Endothelial cell (in vitro differentiated cells): ENCODE measurements around the gene SUFU. TPM values are rescaled to one million over a fixed set of nuclear protein-coding genes. Genes with fewer than 3 reads are reported as not detected.

Experiments
- DNase-seq: peaks from one replicate; pipeline ENCODE4 v3.0.0; 2021; ENCODE audit warnings: low spot score
- H3K27ac Mint-ChIP-seq: one replicate; pipeline ENCODE4 v1.8.0; 2021; ENCODE audit warnings: mixed read lengths, inconsistent platforms; ENCODE audit not compliant: unreplicated experiment
- H3K27me3 Mint-ChIP-seq: one replicate; pipeline ENCODE4 v1.8.0; 2021; ENCODE audit warnings: mild to moderate bottlenecking, moderate library complexity, mixed read lengths, inconsistent platforms; ENCODE audit not compliant: unreplicated experiment
- H3K36me3 Mint-ChIP-seq: one replicate; pipeline ENCODE4 v1.8.0; 2021; ENCODE audit warnings: mild to moderate bottlenecking, low read depth, mixed read lengths, inconsistent platforms; ENCODE audit not compliant: unreplicated experiment
- H3K4me1 Mint-ChIP-seq: one replicate; pipeline ENCODE4 v1.8.0; 2021; ENCODE audit warnings: mild to moderate bottlenecking, mixed read lengths, inconsistent platforms; ENCODE audit not compliant: unreplicated experiment
- H3K4me3 Mint-ChIP-seq: one replicate; pipeline ENCODE4 v1.8.0; 2021; ENCODE audit warnings: mild to moderate bottlenecking, mixed read lengths, inconsistent platforms; ENCODE audit not compliant: unreplicated experiment
- H3K9me3 Mint-ChIP-seq: one replicate; pipeline ENCODE4 v1.8.0; 2021; ENCODE audit warnings: mixed read lengths, inconsistent platforms; ENCODE audit not compliant: unreplicated experiment
- CTCF ChIP-seq: fragments of 200-600 bp; sonication (generic); IDR thresholded peaks from one replicate; pipeline ENCODE4 v1.5.0; 2021; ENCODE audit warnings: antibody characterized with exemption; ENCODE audit not compliant: unreplicated experiment
- total RNA-seq: library from RNA; stranded (reverse); fragmentation: NEBNext Ultra II Directional; extraction: Animal tissue kit (Norgen Biotek cat#: 25700); gene quantifications from one replicate; pipeline ENCODE4 v1.2.1, GENCODE V29; 2021; ENCODE audit not compliant: unreplicated experiment

Gene SUFU
- total RNA-seq, 1 donor from 2014 or later: 44.4 TPM

DNA sequence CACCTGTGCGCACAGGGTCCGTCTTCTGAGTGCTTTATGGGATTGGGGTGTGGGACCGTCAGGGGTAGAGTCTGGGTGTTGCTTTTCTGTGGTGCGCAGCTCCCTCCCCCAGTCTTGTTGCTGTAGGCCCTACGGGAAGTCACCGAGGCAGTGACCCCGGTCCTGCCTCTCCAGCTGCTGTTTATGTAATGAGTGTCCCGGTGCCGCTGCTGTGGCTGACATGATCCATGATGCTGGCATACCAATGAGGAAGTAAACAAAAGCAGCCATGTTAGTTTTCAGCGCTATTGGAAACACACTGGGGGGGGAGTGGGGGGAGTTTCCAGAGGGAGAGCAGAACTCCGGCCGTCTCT lies 141.6 kb downstream of the SUFU start:
- H3K4me1 Mint-ChIP-seq: peaks cover 44% of the 10 kb centered on the region
- peaks cover 27% of the 10 kb centered on the region for H3K27me3 Mint-ChIP-seq
- H3K27ac Mint-ChIP-seq: peak overlapping the region; percentile 80

GRCh38 chr10:102645741-102646609 lies 142.2 kb downstream of the SUFU start:
- Mint-ChIP-seq H3K27me3 (peaks cover 29% of the 10 kb centered on the region), H3K9me3 (no peaks in the 10 kb centered on the region), H3K36me3 (peaks cover 49% of the 10 kb centered on the region), H3K27ac (peak overlapping the region; percentile 96), H3K4me1 (peaks cover 49% of the 10 kb centered on the region), H3K4me3 (peak overlapping the region; percentile 100)
- no peak for TF ChIP-seq CTCF
- no peak for DNase-seq

More for the DNA sequence above, 141.6 kb downstream of the SUFU start:
- DNase-seq: no peak
- no peaks in the 10 kb centered on the region for H3K9me3 Mint-ChIP-seq
- peak overlapping the region; percentile 100 for H3K4me3 Mint-ChIP-seq
- TF ChIP-seq CTCF: peak; percentile 4
- H3K36me3 Mint-ChIP-seq: peaks cover 49% of the 10 kb centered on the region

DNA sequence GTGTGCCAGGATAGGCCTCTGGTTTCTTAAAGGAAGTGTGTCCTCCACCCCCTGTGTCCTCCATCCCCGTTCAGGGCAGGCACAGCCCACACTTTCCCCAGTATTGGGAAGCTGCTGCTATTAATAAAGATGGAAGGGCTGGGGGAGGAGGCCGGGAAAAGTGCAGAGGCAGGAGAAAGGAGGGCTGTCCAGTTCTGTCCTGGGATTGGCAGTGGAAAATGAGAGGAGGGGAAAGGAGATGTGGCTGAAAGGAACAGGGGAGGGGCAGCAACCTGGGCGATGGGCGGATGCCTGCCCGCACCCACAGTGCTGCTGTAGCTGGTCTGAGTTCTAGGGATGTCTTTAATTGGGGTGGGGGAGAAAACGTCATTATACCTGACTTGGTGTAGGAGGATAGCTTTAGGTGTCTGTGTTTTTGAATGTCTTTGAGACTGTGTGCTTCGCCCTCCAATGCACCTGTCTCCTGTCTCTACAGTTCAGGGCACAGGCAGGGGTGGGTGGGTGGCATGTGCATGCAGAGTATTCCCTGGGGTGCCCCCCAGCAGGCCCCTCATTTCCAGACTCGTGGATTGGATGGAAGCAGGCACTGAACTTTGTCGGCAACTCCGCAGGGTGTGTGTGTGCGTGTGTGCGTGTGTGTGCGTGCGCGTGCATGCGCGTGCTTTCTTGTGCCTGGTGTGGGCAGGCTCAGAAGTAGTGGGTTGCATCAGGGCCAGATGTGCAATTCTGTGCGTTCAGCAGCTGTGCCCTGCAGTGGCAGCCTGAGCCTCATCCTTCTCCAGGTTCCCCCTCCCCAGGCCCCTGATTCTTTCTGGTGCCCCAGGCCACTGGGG lies 143.1 kb downstream of the SUFU start:
- Mint-ChIP-seq H3K4me3 (peak overlapping the region; percentile 100), H3K27ac (peak overlapping the region; percentile 96), H3K9me3 (no peaks in the 10 kb centered on the region), H3K27me3 (peaks cover 27% of the 10 kb centered on the region), H3K4me1 (peaks cover 49% of the 10 kb centered on the region), H3K36me3 (peaks cover 45% of the 10 kb centered on the region)
- TF ChIP-seq CTCF: no peak
- no peak for DNase-seq

GRCh38 chr10:102647443-102648268 lies 143.9 kb downstream of the SUFU start:
- peak overlapping the region; percentile 100 for H3K4me3 Mint-ChIP-seq

More at GRCh38 chr10:102647443-102648268, 143.9 kb downstream of the SUFU start:
- no peaks in the 10 kb centered on the region for H3K9me3 Mint-ChIP-seq
- TF ChIP-seq CTCF: no peak
- H3K36me3 Mint-ChIP-seq: peaks cover 51% of the 10 kb centered on the region
- peaks cover 54% of the 10 kb centered on the region for H3K4me1 Mint-ChIP-seq
- peaks cover 27% of the 10 kb centered on the region for H3K27me3 Mint-ChIP-seq
- DNase-seq: no peak
- peak overlapping the region; percentile 24 for H3K27ac Mint-ChIP-seq
